Transverse colon (tissue), 4 donors: ENCODE results near the gene MAP4K3. TPM values are rescaled to one million over a fixed set of nuclear protein-coding genes. Genes with fewer than 3 reads are reported as not detected.

ENCODE experiments used
- DNase-seq: peaks from one replicate; pipeline ENCODE4 v3.0.0-alpha.2; 2019
- H3K27ac ChIP-seq, 4 donors: fragments of 200-600 bp; sonication (generic); 2 replicates each; pipeline ENCODE4 v1.5.1; 2016 to 2018; ENCODE audit warnings: inconsistent platforms in 4 of 4
- H3K27me3 ChIP-seq: fragments of 200-600 bp; sonication (generic); 2 replicates; pipeline ENCODE4 v1.5.1; 2017; ENCODE audit warnings: inconsistent platforms
- H3K36me3 ChIP-seq, 4 donors: fragments of 200-600 bp; sonication (generic); 2 replicates each; pipeline ENCODE4 v1.5.1; 2017 to 2019; ENCODE audit warnings: inconsistent platforms in 4 of 4
- H3K4me1 ChIP-seq, 4 donors: fragments of 200-600 bp; sonication (generic); 2 replicates each; pipeline ENCODE4 v1.5.1; 2017 to 2020; ENCODE audit warnings: inconsistent platforms in 4 of 4
- H3K4me3 ChIP-seq, 4 donors: fragments of 200-600 bp; sonication (generic); 1 replicate in 1 of 4; 2 replicates in 3 of 4; pipeline versions ENCODE4 v1.5.1 to v1.6.1; 2017 to 2019; ENCODE audit warnings: inconsistent platforms in 4 of 4
- H3K9me3 ChIP-seq, 2 donors: fragments of 200-600 bp; sonication (generic); 2 replicates each; pipeline ENCODE4 v1.5.1; 2017 to 2019; ENCODE audit warnings: inconsistent platforms in 2 of 2
- EP300 ChIP-seq: sonication (generic); formaldehyde crosslinking; IDR thresholded peaks from one replicate; pipeline ENCODE4 v1.6.1; 2017; ENCODE audit warnings: antibody characterized with exemption, low read depth
- POLR2A ChIP-seq: fragments of 450-650 bp; IDR thresholded peaks from one replicate; pipeline ENCODE4 v1.6.1; 2016; ENCODE audit warnings: antibody characterized with exemption, mild to moderate bottlenecking, moderate library complexity
- POLR2AphosphoS5 ChIP-seq, 3 donors: sonication (generic); formaldehyde crosslinking; IDR thresholded peaks; one replicate each; pipeline ENCODE4 v1.6.1; 2016; ENCODE audit warnings: antibody characterized with exemption in 3 of 3
- WGBS, 2 donors: methylation state at CpG; one replicate each; pipeline ENCODE4 v1.1.5; 2018; ENCODE audit warnings: low coverage in 1 of 2; 5-methylcytosine and 5-hydroxymethylcytosine counted together
- in situ Hi-C, 4 donors: fragments of 200-750 bp; cut with MboI; loops; one replicate each; pipeline versions ENCODE4 v1.15.0 to v1.15.1; 2017; ENCODE audit warnings: low sequenced_read_pairs in 3 of 4, low pct_ligation_motif_present in 1 of 4, low pct_unique_long_range_greater_than_20kb in 1 of 4
- intact Hi-C: fragments of 100-400 bp; cut with DNase I; formaldehyde crosslinking; loops from one replicate; pipeline ENCODE4 v1.15.1; 2023; ENCODE audit warnings: low total_unique reads
- total RNA-seq, 4 donors: library from RNA; depleted of rRNA; stranded (reverse); fragments of >200 nt; gene quantifications; one replicate each; pipeline ENCODE4 v1.1.0, GENCODE V29; 2016
- TF ChIP-seq, protein P1 (sequence below), 5 experiments: fragments of 200-600 bp in 3 of 5; fragments of 450-650 bp in 2 of 5; sonication (generic) in 3 of 5; IDR thresholded peaks; 1 replicate in 2 of 5; 2 replicates in 3 of 5; pipeline ENCODE4 v1.5.1; 2016 to 2017; ENCODE audit warnings: antibody characterized with exemption in 5 of 5, inconsistent platforms in 3 of 5, mild to moderate bottlenecking in 2 of 5, moderate library complexity in 1 of 5

Gene MAP4K3
- total RNA-seq, 4 donors from 2014 or later = 42.6 to 131 (median 91.8) TPM

DNA sequence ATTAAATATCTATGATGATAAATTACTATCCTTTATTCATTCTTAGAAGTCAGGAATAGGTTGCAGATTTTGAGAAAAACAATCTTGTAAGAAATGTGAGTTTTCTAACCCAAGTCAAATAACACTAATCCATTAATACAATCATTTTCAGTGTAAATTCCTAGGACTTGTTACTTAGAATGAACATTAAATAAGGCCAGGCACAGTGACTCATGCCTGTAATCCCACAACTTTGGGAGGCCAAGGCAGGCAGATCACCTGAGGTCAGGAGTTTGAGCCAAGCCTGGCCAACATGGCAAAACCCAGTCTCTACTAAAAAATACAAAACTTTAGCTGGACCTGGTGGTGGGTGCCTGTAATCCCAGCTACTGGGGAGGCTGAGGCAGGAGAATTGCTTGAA lies 147.5 kb downstream of the MAP4K3 start:
- H3K4me1 ChIP-seq = no peaks in the 10 kb centered on the region
- intact Hi-C loops = no loop called here
- no peak for DNase-seq
- in situ Hi-C loops = no loop called here
- no peaks in the 10 kb centered on the region for H3K9me3 ChIP-seq
- H3K27ac ChIP-seq = no peak overlapping the region
- H3K4me3 ChIP-seq = no peak overlapping the region
- TF ChIP-seq POLR2AphosphoS5 (IDR thresholded peaks at IDR 0.05) = no peak
- TF ChIP-seq POLR2A = no peak
- TF ChIP-seq EP300 = no peak
- TF ChIP-seq, protein P1, sequence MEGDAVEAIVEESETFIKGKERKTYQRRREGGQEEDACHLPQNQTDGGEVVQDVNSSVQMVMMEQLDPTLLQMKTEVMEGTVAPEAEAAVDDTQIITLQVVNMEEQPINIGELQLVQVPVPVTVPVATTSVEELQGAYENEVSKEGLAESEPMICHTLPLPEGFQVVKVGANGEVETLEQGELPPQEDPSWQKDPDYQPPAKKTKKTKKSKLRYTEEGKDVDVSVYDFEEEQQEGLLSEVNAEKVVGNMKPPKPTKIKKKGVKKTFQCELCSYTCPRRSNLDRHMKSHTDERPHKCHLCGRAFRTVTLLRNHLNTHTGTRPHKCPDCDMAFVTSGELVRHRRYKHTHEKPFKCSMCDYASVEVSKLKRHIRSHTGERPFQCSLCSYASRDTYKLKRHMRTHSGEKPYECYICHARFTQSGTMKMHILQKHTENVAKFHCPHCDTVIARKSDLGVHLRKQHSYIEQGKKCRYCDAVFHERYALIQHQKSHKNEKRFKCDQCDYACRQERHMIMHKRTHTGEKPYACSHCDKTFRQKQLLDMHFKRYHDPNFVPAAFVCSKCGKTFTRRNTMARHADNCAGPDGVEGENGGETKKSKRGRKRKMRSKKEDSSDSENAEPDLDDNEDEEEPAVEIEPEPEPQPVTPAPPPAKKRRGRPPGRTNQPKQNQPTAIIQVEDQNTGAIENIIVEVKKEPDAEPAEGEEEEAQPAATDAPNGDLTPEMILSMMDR (IDR thresholded peaks at IDR 0.05) = no peak
- H3K27me3 ChIP-seq = no peaks in the 10 kb centered on the region
- peaks cover 0 to 50% (median 15%) of the 10 kb centered on the region in 4 donors for H3K36me3 ChIP-seq

DNA sequence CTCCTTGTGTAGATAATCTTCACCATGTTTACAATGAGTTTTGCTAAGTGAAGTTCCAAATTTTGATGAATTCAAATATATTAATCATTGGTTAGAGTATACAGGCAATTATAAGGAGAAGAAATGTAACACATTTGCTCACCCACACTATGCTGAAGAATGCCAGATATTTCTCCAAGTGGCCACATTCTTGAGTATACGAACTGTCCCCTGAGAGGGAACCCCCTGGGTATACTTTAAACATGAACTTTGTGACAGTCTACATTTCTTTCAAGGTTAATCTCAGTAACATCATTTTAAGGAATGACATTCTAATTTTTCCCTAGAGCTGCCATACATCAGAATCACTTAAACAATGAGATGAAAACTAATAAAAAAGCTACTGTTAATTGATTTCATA lies 153.5 kb downstream of the MAP4K3 start:
- H3K27me3 ChIP-seq = no peaks in the 10 kb centered on the region
- in situ Hi-C loops (no loop called here), intact Hi-C loops (no loop called here)
- 91 to 100% methylated on average over 1 of the region's 1 CpG for WGBS, 2 donors
- H3K4me1 ChIP-seq = no peaks in the 10 kb centered on the region
- peaks cover 0 to 46% (median 4%) of the 10 kb centered on the region in 4 donors for H3K36me3 ChIP-seq
- no peak overlapping the region for H3K4me3 ChIP-seq
- no peak for TF ChIP-seq EP300
- DNase-seq = no peak
- no peak overlapping the region for H3K27ac ChIP-seq
- H3K9me3 ChIP-seq = no peaks in the 10 kb centered on the region

DNA sequence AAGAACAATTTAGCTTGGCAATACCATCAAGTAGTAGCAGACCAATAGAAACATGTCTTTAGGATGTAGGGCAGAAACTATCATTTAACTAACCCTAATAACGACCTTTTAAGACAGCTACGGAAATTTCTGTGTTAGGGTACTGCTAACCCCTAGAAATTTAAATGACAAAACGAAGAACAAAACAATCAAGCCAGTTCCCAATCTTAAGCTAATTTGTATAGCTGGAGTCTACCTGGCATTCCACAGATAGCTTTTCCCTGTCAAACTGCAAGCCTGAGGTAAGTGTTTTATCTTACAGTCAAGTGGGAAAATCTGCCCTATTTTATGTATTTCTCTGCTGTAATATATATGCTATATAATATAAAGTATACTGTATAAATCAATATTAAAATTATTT lies 155.7 kb downstream of the MAP4K3 start:
- in situ Hi-C loops (no loop called here), intact Hi-C loops (no loop called here)
- Histone ChIP-seq H3K27me3 (no peaks in the 10 kb centered on the region), H3K4me3 (no peak overlapping the region), H3K4me1 (no peaks in the 10 kb centered on the region), H3K36me3 (peaks cover 0 to 46% (median 11%) of the 10 kb centered on the region in 4 donors), H3K27ac (no peak overlapping the region), H3K9me3 (no peaks in the 10 kb centered on the region)
- no peak for DNase-seq
- WGBS, 2 donors = 93 to 100% methylated on average over 3 of the region's 3 CpGs
- TF ChIP-seq EP300 (no peak), POLR2A (no peak), POLR2AphosphoS5 (IDR thresholded peaks at IDR 0.05) (no peak)
- TF ChIP-seq, protein P1 (IDR thresholded peaks at IDR 0.05) = no peak

DNA sequence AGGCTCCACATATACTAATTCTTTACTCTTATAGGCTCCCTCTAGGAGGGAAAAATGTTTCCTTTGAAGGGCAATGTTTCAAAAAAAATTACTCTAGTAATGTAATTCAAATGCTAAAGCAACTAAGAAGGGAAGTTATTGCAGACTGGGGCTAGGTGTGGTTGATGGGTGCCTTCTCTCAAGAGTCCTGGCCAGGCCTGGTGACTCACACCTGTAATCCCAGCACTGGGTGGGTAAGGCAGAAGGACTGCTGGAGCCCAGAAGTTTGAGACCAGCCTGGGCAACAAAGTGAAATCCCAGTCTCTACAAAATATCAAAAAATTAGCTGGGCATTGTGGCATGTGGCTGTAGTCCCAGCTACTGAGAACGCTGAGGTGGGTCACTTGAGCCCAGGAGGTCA lies 162.1 kb downstream of the MAP4K3 start:
- Histone ChIP-seq H3K27ac (no peak overlapping the region), H3K27me3 (no peaks in the 10 kb centered on the region), H3K36me3 (peaks cover 0 to 39% (median 10%) of the 10 kb centered on the region in 4 donors), H3K9me3 (no peaks in the 10 kb centered on the region), H3K4me3 (no peak overlapping the region), H3K4me1 (no peaks in the 10 kb centered on the region)
- in situ Hi-C loops = no loop called here
- TF ChIP-seq EP300 = no peak
- TF ChIP-seq POLR2AphosphoS5 (IDR thresholded peaks at IDR 0.05) = no peak
- TF ChIP-seq, protein P1 (IDR thresholded peaks at IDR 0.05) = no peak
- no peak for TF ChIP-seq POLR2A
- 96% methylated on average over 1 of the region's 1 CpG; no CpG with 5 or more reads in 1 of the 2 donors for WGBS, 2 donors
- intact Hi-C loops = no loop called here
- no peak for DNase-seq

DNA sequence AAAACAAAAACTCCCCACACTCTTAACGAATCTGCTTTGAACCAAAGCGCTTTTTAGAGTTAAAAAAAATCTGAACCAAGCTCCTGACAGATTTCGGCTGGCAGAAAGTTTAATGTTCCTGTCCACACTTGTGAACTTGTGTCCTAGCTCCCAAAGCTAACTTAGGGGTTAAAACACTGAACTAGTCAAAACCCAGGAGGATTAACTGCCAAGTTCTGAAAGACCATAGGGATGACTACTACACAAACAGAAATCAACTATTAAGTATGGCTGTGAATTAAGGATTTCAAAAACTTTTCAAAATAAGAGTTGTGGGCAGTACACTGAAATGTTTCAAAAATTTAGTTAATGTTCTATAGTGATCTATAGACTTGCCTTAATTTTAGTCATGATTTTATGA lies 167.1 kb downstream of the MAP4K3 start:
- TF ChIP-seq, protein P1 (IDR thresholded peaks at IDR 0.05) = no peak
- TF ChIP-seq POLR2A (no peak), EP300 (no peak), POLR2AphosphoS5 (IDR thresholded peaks at IDR 0.05) (no peak)
- Histone ChIP-seq H3K27me3 (no peaks in the 10 kb centered on the region), H3K4me3 (no peak overlapping the region), H3K9me3 (no peaks in the 10 kb centered on the region), H3K36me3 (peaks cover 0 to 9% (median 0%) of the 10 kb centered on the region in 4 donors), H3K27ac (no peak overlapping the region), H3K4me1 (peaks cover 0 to 13% (median 5%) of the 10 kb centered on the region in 4 donors)
- intact Hi-C loops = no loop called here
- WGBS, 2 donors = 90 to 100% methylated on average over 3 of the region's 3 CpGs
- DNase-seq = no peak
- in situ Hi-C loops = no loop called here
